Gastrocnemius medialis (tissue), 4 donors: Measurements from ENCODE around the gene LINGO3. TPM values are rescaled to one million over a fixed set of nuclear protein-coding genes. Genes with fewer than 3 reads are reported as not detected.

ENCODE experiments used
- ATAC-seq, 2 donors: fragments of 150-250 bp; one replicate each; pipeline ENCODE4 v1.9.1; 2016
- DNase-seq, 2 donors: peaks; one replicate each; pipeline ENCODE4 v3.0.0-alpha.2; 2019
- H3K27ac ChIP-seq, 4 donors: fragments of 200-600 bp; sonication (generic); 1 replicate in 1 of 4; 2 replicates in 3 of 4; pipeline ENCODE4 v1.5.1; 2016 to 2018; ENCODE audit warnings: mild to moderate bottlenecking in 2 of 4, moderate library complexity in 1 of 4
- H3K27me3 ChIP-seq, 3 donors: fragments of 200-600 bp; sonication (generic) in 2 of 3; 1 replicate in 1 of 3; 2 replicates in 2 of 3; pipeline versions ENCODE4 v1.5.1 to v1.6.0; 2016 to 2019; ENCODE audit warnings: mild to moderate bottlenecking in 1 of 3, moderate library complexity in 1 of 3
- H3K36me3 ChIP-seq, 2 donors: fragments of 200-600 bp; sonication (generic) in 1 of 2; one replicate each; pipeline ENCODE4 v1.5.1; 2017 to 2018
- H3K4me1 ChIP-seq, 2 donors: fragments of 200-600 bp; sonication (generic) in 1 of 2; one replicate each; pipeline ENCODE4 v1.5.1; 2016 to 2017; ENCODE audit warnings: mild to moderate bottlenecking in 2 of 2
- H3K4me3 ChIP-seq, 4 donors: fragments of 200-600 bp; sonication (generic) in 3 of 4; 1 replicate in 1 of 4; 2 replicates in 3 of 4; pipeline ENCODE4 v1.5.1; 2016 to 2019; ENCODE audit warnings: mild to moderate bottlenecking in 2 of 4
- H3K9me3 ChIP-seq, 3 donors: fragments of 200-600 bp; sonication (generic) in 2 of 3; 1 replicate in 1 of 3; 2 replicates in 2 of 3; pipeline ENCODE4 v1.5.1; 2016 to 2019
- CTCF ChIP-seq, 5 experiments: fragments of 450-650 bp in 3 of 5; fragments of 200-600 bp in 2 of 5; sonication (generic) in 2 of 5; IDR thresholded peaks in 4 of 5; conservative IDR thresholded peaks in 1 of 5; 1 replicate in 4 of 5; 2 replicates in 1 of 5; pipeline ENCODE4 v1.5.1; 2016 to 2019; ENCODE audit warnings: antibody characterized with exemption in 5 of 5, mild to moderate bottlenecking in 3 of 5, moderate library complexity in 3 of 5
- POLR2A ChIP-seq, 2 donors: fragments of 450-650 bp; IDR thresholded peaks; one replicate each; pipeline ENCODE4 v1.6.1; 2017; ENCODE audit warnings: antibody characterized with exemption in 2 of 2, mild to moderate bottlenecking in 2 of 2, moderate library complexity in 2 of 2
- in situ Hi-C, 4 donors: fragments of 200-750 bp; cut with MboI; loops; one replicate each; pipeline versions ENCODE4 v1.15.0 to v1.8.0; 2017; ENCODE audit warnings: low sequenced_read_pairs in 4 of 4
- intact Hi-C: fragments of 100-400 bp; cut with DNase I; formaldehyde crosslinking; loops from one replicate; pipeline ENCODE4 v1.15.1; 2023; ENCODE audit warnings: low total_unique reads
- total RNA-seq, 4 donors: library from RNA; depleted of rRNA; stranded (reverse); fragments of >200 nt; gene quantifications; one replicate each; pipeline versions ENCODE4 v1.1.0 to v1.2.3, GENCODE V29; 2016

LINGO3 gene
- total RNA-seq, 4 donors from 2014 or later: not detected

- no peak for ATAC-seq
- in situ Hi-C loops: no loop called here
Observed at GRCh38 chr19:2337329-2337707, 29.4 kb upstream of the LINGO3 start.

GRCh38 chr19:2336528-2337328 is 28.8 kb upstream of the LINGO3 start:
- in situ Hi-C loops (no loop called here), intact Hi-C loops (no loop called here)
- ATAC-seq: no peak
- TF ChIP-seq CTCF (IDR thresholded peaks at IDR 0.05 in 4 of 5, conservative IDR thresholded peaks at IDR 0.05 in 1 of 5): no peak
- TF ChIP-seq POLR2A (IDR thresholded peaks at IDR 0.05): no peak
- peaks cover 0 to 29% of the 10 kb centered on the region in 2 donors for H3K36me3 ChIP-seq
- H3K27me3 ChIP-seq: no peaks in the 10 kb centered on the region
- peaks cover 19 to 21% of the 10 kb centered on the region in 2 donors for H3K4me1 ChIP-seq
- H3K9me3 ChIP-seq: no peaks in the 10 kb centered on the region
- no peak overlapping the region for H3K27ac ChIP-seq
- no peak for DNase-seq
- no peak overlapping the region for H3K4me3 ChIP-seq

More at GRCh38 chr19:2337329-2337707, 29.4 kb upstream of the LINGO3 start:
- no peaks in the 10 kb centered on the region for H3K9me3 ChIP-seq
- H3K36me3 ChIP-seq: peaks cover 0 to 33% of the 10 kb centered on the region in 2 donors
- DNase-seq: no peak
- intact Hi-C loops: no loop called here
- peak in 3 of 5 experiments; percentile 14 to 18 (median 15) for TF ChIP-seq CTCF (IDR thresholded peaks at IDR 0.05 in 4 of 5, conservative IDR thresholded peaks at IDR 0.05 in 1 of 5)
- no peak for TF ChIP-seq POLR2A (IDR thresholded peaks at IDR 0.05)
- peaks cover 13 to 16% of the 10 kb centered on the region in 2 donors for H3K4me1 ChIP-seq
- no peak overlapping the region for H3K4me3 ChIP-seq
- H3K27ac ChIP-seq: no peak overlapping the region
- no peaks in the 10 kb centered on the region for H3K27me3 ChIP-seq

GRCh38 chr19:2335848-2336247 is 27.9 kb upstream of the LINGO3 start:
- no peaks in the 10 kb centered on the region for H3K27me3 ChIP-seq
- no peak overlapping the region for H3K27ac ChIP-seq
- in situ Hi-C loops: no loop called here
- intact Hi-C loops: no loop called here
- DNase-seq (no peak), ATAC-seq (no peak)
- TF ChIP-seq POLR2A (IDR thresholded peaks at IDR 0.05) (no peak), CTCF (IDR thresholded peaks at IDR 0.05 in 4 of 5, conservative IDR thresholded peaks at IDR 0.05 in 1 of 5) (no peak)
- H3K36me3 ChIP-seq: peaks cover 0 to 20% of the 10 kb centered on the region in 2 donors
- no peaks in the 10 kb centered on the region for H3K9me3 ChIP-seq
- no peak overlapping the region for H3K4me3 ChIP-seq
- H3K4me1 ChIP-seq: peaks cover 27 to 30% of the 10 kb centered on the region in 2 donors

GRCh38 chr19:2334986-2335846 is 27.3 kb upstream of the LINGO3 start:
- intact Hi-C loops: loop anchor here (5.0 kb wide), 1 partner anchor 112 kb away; no protein-coding TSS in a partner anchor
- no peak for TF ChIP-seq POLR2A (IDR thresholded peaks at IDR 0.05)
- no peak for TF ChIP-seq CTCF (IDR thresholded peaks at IDR 0.05 in 4 of 5, conservative IDR thresholded peaks at IDR 0.05 in 1 of 5)
- ATAC-seq: no peak

More at GRCh38 chr19:2334986-2335846, 27.3 kb upstream of the LINGO3 start:
- Histone ChIP-seq H3K4me3 (no peak overlapping the region), H3K9me3 (no peaks in the 10 kb centered on the region), H3K36me3 (peaks cover 0 to 14% of the 10 kb centered on the region in 2 donors), H3K4me1 (peaks cover 32 to 35% of the 10 kb centered on the region in 2 donors), H3K27ac (no peak overlapping the region), H3K27me3 (no peaks in the 10 kb centered on the region)
- in situ Hi-C loops: no loop called here
- no peak for DNase-seq
